Skeletal muscle cell (primary cell): ENCODE results near the gene SSBP3.
"Not testable (repeated sequence)": the region's sequence is repeated elsewhere in the genome, so short reads cannot be mapped to it uniquely, and the experiment has no call there.

ENCODE experiments used
- DNase-seq: peaks from one replicate; pipeline ENCODE4 v3.0.0-alpha.2; 2010; ENCODE audit warnings: low read depth
- H3K4me3 ChIP-seq: 2 replicates; pipeline ENCODE4 v1.5.1; 2011; ENCODE audit warnings: low read depth, mild to moderate bottlenecking, control low read depth, low read length, moderate library complexity

Gene SSBP3

DNA sequence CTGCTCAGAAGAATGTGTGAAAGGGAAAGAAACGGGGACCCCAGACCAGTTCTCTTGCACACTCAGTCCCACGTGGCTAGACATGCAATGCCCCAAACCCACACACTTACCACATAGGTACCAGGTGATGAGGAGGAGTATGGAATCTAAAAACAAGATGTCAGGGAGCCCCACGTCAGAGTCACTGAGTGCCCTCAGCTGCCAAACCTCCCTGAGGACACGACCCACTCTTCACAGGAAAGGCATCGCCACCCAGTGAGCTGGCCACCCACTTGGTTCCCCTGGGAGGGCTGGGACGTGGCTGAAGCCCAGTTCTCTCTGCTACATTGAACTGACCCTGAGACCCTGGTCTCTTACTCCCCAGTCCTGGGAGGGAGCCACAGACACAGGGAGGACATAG, 164.8 kb downstream of the SSBP3 start:
- no peak for DNase-seq
- H3K4me3 ChIP-seq, result no peak overlapping the region

DNA sequence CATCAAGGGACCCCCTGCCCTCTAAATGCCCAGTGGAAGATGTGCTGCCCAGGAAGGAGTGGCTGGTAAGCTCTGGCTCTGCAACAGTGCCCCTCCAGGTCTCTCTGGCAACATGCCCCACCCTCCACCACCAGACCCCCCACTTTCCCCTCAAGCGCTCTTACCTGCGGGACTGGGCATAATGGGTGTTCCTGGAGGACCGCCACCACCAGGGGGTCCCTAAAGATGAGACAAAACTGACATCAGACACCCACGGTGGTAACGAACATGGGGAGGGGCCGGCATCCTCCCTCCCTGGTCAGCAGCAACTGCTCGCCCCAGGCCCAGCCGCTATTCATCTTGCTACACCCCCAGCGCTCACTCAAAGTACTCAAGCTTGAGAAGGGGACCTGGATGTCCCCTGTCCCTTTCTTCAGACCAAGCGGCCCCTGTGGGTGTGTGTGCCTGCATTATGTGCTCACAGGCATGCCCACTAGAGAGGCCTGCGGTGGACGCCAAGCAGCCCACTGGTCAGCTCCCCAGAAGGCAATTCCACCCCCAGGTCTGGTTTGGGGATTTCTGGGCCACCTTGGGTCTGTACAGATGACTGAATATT, 165.4 kb downstream of the SSBP3 start:
- H3K4me3 ChIP-seq, result no peak overlapping the region
- DNase-seq, result no peak

DNA sequence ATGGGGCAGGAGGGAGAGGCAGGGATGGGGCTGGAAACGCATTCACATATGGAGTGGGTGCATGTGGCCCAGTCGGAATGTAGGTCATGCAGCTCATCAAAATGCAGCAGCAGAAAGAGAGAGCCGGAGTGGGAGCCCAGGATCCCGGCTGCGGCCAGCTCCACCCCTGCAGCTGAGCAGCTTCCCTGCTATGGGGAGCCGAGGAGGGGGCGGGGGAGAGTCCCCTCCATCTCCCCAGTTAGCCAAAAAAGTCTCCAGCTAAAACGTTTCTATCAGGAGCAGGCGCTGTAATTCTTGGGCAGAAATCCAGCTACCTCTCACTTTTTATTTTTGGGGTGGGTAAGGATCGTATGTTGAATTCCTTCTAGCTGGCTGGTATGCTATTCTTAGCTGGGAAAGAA, 166.6 kb downstream of the SSBP3 start:
- DNase-seq, result no peak

DNA sequence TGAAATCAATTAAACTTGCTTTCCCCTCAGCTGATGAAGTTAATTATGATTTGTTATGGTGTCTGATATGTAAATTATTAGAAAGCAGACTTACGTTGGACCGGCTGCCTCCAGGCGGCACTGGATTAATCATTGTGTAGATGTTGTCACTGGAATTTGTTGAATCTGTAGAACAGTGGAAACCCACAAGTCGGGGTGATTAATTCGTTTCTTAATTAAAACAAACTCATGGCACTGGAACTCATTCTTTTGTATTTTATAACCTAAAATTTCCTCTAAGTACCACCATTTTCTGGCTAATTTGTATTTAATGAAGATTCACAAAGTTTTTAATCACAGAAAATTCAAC, 167.2 kb downstream of the SSBP3 start:
- DNase-seq, result no peak
- H3K4me3 ChIP-seq, result no peak overlapping the region

More for the DNA sequence above, 166.6 kb downstream of the SSBP3 start:
- no peak overlapping the region for H3K4me3 ChIP-seq

DNA sequence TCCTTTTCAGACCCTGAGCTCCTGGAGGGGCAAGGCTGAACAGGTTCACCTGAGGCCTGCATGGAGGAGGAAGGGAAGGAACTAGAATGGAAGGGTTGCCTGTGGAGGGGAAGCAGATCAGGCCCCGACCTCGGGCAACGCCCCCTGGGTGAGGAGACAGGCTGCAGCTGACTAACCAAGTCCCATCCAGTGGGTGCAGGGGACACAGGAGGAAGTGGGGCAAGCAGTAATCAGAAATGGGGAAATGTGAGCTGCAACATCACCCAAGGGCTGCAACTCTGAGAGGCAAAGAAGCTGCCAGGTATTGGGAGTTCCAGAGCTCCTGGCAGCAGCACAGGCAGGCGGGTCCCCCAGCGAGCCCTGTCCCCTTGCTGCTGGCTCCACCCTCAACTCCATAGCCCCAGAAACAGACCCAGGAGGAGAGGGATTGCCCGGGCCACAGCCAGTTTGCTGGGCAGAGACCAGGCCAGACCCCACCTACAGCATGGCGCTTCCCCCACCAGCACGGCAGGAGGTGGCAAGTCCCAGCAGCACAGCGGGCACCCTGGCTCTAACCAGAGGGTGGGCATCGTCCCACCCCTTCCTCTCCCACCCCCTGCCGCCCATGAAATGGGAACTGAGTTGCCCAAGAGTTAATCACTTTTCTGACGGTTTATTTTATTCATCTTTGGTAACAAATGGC, 167.7 kb downstream of the SSBP3 start:
- no peak overlapping the region for H3K4me3 ChIP-seq
- DNase-seq, result no peak

DNA sequence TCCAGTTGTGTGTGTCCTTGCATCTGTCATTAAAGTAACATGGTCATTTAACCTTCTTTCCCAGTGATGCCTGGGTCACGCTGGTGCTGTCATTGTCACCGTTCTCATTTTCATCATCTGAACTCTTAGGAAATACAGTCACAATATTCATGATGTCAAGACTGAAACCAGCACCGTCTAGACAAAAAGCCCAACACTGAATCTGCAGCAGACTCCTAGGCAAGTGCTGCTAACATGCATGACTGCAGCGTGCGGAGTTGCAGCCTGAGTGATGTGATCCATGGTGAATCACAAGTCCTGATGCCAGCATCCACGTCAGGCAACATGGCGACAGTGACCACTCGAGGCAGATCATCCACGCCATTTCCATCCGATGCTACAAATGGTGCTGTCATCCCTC, 168.6 kb downstream of the SSBP3 start:
- no peak overlapping the region for H3K4me3 ChIP-seq
- no peak for DNase-seq

DNA sequence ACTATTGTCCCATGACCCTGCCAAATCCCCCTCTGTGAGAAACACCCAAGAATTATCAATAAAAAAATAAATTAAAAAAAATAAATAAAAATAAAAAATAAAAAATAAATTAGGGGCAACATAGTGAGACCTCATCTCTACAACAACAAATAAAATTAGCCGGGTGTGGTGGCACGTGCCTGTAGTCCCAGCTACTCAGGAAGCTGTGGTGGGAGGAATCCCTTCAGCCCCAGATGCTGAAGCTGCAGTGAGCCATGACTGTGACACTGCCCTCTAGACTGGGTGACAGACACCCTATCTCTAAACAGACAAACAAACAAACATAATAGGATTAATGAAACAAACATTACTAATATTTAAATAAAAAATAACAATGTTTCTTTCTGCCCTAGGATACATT, 171.9 kb downstream of the SSBP3 start:
- no peak overlapping the region for H3K4me3 ChIP-seq
- DNase-seq, result no peak

DNA sequence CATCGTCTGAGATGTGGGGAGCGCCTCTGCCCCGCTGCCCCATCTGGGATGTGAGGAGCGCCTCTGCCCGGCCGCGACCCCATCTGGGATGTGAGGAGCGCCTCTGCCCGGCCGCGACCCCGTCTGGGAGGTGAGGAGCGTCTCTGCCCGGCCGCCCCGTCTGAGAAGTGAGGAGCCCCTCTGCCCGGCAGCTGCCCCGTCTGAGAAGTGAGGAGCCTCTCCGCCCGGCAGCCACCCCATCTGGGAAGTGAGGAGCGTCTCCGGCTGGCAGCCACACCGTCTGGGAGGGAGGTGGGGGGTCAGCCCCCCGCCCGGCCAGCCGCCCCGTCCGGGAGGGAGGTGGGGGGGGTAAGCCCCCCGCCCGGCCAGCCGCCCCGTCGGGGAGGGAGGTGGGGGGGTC, 173.0 kb downstream of the SSBP3 start:
- H3K4me3 ChIP-seq, DNase-seq: not testable (repeated sequence)

DNA sequence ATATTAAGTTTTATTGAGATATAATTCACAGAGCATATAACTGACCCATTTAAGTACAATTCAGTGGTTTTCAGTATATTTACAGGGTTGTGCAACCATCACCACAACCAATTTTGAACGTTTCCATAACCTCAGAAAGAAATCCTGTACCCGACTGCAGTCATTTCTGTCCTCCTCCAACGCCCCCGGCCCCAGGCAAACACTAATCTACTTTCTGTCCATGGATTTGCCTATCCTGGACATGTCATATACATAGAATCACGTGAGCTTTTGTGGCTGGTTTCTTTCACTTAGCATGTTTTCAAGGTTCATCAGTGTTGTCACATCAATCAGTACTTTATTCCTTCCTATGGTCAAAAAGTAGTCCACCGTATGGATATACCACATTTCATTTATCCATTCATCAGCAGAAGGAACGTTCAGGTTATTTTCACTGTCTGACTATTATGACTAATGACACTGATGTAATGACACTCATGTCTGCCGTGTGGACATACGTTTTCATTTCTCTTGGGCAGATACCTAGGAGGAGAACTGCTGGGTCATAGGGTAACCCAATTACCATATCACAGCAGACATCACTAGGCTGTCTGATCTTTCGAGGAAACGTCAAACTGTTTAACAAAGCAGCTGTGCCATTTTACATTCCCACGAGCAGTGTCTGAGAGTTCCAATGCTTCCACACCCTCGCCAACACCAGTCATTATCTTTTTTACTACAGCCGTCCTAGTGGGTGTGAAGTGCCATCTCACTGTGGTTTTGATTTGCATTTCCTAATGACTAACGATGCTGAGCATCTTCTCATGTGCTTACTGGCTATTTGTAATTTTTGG, 175.5 kb downstream of the SSBP3 start:
- H3K4me3 ChIP-seq, result no peak overlapping the region
- no peak for DNase-seq

DNA sequence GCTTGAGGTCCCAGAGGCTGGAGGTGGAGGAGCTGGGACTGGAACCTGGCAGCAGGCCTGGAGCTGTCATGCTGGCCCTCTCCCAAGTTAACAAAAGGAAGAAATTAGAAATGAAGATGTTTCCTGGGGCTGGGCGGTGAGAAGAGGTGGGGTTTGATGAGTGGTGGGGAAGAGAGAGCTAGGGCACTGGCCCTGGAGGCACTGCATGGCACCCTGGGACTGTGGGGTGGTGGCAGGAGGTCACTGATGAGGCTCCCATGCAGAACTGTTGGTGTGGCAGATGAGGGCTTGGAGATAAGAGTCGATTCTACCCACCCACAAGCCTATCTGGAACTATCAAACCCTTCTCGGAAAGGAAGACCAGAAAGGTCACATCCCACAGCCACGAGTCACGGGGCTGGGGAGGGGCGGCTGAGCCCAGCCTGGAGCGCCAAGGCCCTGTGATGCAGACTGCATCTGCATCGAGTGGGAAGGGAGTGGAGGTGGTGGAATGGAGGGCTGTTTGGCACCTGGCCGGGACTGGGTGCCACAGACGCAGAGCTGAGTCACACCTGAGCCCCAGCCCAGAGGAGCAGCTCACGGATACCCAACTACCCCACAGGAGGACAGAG, 176.8 kb downstream of the SSBP3 start:
- H3K4me3 ChIP-seq, result no peak overlapping the region
- no peak for DNase-seq

DNA sequence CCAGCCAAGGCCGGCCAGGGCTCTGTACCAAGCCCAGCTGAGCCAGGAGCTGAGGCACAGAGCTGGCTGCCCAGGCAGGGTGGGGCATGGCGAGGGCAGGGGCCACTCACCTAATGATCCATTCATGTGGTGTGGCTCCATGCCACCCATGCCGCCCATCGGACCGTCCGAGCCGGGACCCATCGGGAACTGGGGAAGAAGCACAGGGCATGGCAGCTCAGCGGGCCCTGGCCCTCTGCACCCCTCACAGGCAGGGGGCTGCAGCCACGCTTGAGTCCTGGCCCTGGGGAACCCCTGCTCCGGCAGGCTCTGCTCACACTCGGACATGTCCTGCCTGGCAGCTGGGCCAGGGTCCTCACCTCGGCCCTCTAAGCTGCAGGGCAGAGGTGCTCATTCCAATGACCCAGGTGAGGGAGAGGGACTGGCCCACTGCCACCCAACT, 177.5 kb downstream of the SSBP3 start:
- no peak for DNase-seq
- H3K4me3 ChIP-seq, result no peak overlapping the region

DNA sequence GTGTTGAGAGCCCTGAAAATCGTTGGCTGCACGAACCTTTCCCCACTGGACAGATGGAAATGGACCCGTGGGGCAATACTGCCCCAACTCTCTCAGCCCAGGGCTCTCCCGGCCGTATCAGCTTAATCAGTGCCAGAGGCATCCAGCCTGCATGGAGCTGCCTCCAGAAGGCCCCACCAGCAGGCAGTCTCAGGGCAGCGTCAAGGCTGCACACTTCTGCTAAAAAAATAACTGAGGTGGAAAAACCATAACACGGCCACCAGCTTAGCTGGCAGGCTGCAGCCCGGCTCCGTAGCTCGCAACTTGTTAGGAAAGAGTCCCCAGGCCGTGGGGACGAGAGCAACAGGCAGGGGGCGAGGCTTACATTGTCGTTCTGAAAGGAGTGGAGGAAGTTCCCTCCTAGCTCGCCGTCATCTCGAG, 178.3 kb downstream of the SSBP3 start:
- no peak overlapping the region for H3K4me3 ChIP-seq
- DNase-seq, result no peak

DNA sequence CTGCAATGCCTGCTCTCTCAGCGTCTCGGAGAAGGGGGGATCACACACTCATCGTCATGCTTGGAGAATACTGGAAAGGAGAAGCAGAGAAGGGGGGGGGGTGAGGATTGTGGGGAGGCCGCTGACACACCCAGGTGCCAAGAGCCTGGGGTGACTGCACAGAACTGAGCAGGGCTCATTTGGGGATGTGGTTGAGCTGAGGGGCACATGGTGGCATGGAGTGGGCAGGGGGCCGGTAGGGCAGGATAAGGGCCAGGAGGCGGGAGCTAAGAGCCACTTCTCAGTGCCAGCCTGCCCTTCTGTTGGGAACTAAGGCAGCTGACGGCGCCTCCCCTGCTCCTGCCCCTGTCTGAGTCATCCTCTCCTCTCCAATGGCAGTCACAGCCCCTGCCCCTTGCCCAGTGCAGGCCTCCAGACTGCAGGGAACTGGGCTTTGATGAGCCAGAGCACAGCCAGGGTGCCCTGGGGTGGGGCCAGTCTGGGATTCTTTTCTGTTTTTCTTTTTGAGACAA, 179.0 kb downstream of the SSBP3 start:
- DNase-seq, result no peak

DNA sequence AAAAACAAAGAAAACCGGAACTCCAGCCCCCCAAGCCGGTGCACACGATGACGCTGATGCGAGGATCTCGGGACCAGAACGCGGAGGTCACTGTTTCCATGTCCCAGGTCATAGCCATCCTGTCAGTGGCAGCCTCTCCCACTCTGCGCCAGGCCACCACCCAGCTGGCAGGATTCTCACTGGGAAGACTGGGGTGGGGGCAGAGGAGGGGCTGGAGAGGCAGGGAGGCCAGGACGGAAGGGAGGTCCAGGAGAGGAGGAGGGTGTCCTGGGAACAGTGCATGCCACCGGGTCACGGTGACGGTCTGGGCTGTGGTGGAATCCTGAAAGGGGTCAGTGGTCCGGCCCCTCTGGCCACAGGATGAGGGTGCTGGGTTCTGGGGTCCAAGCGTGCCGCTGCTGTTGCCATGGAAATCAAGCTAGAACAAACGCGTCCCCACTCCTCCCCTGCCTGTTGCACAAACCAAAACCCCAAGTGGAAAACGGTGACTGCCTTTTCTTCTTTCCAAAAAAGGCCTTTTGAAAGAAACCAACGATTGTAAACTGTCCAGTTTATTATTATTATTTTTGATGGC, 180.1 kb downstream of the SSBP3 start:
- no peak overlapping the region for H3K4me3 ChIP-seq
- DNase-seq, result no peak

More for the DNA sequence above, 179.0 kb downstream of the SSBP3 start:
- H3K4me3 ChIP-seq, result no peak overlapping the region

DNA sequence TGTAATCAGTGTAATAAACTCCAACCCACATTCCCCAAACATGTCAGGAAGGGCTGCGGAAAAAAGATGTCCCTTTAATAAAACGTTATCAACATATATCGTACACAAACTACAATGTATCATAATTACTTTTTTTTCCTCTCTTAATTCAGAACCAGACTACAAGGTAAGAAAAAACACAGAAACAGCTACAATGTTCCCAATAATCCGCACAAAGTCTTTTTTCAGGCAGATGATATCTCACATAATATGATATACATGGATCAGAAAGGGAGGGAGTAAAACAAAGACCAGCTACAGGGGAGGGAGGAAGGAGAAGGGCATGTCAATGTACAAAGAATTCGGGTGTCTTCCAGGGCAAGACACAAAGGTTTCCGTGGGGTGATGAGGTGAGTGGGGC, 180.8 kb downstream of the SSBP3 start:
- H3K4me3 ChIP-seq, result no peak overlapping the region
- no peak for DNase-seq

DNA sequence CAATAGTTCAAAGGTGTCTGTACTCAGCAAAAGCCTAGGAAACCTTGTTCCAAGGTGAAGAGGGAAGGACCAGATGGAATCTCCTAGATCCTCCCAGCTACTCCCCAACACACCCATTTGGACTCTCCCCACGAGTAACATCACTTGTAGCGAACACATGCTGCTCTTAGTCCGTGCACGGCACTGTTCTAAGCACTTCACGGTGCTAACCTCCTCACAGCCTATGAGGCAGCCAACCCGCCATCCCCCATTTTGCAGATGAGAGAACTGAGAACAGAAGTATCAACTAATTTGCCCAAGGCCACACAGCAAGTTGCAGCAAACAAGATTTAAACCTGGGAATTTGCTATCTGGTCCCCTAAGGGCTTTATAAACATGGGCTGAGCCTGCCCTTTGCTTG, 182.0 kb downstream of the SSBP3 start:
- no peak overlapping the region for H3K4me3 ChIP-seq
- no peak for DNase-seq

DNA sequence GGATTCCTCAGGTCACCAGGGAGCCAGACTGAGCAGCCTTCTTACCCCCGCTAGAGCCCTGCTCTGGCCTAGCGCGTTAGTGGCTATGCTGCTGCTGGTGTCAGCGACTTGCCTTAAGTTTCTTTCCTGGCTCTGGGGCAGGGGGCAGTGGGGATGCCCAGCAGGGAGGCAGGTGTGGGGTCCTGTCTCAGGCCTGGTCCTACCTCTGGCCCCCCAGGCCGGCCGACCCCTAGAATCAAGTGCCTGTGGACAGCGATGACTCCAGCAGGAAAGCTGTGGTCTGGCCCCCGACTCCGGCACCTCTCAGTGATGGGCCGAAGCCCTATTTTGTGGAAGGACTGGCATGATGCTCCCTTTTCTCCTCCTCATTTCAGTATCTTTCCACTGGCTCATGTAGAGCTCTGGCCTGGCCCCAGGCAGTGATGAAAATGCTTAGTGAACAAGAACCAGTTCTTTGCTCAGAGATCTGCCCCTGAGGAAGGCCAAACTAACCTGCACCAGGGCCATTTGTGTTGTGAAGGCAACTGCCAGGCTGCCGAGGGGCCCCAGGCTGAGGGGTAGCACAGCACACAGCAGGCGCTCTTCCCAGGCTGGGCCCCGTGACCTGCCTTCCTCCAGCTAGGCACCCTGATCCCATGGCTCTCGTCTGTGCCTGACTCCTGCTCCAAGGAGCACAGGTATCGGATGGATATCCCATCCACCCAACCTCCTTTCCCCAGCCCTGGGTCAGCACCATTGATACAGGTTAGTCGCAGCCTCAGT, 182.6 kb downstream of the SSBP3 start:
- no peak for DNase-seq
- no peak overlapping the region for H3K4me3 ChIP-seq

DNA sequence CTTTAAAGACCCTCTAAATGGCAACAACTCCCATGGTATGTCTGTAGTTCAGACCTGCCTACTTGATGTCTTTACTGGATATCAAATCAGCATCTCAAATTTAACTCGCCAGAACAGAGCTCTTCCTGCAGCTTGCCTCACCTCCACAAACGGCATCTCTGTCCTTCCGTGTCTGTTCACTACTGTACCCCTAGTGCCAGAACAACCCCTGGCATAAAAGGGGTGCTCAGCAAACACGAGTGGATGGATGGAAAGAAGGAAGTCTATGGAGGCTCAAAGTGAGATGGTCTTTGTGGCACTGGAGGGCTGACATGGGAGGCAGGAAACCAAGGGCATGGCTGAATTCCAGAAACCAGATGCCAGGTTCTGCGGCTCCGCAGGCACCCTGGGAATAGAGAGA, 183.5 kb downstream of the SSBP3 start:
- DNase-seq, result no peak

DNA sequence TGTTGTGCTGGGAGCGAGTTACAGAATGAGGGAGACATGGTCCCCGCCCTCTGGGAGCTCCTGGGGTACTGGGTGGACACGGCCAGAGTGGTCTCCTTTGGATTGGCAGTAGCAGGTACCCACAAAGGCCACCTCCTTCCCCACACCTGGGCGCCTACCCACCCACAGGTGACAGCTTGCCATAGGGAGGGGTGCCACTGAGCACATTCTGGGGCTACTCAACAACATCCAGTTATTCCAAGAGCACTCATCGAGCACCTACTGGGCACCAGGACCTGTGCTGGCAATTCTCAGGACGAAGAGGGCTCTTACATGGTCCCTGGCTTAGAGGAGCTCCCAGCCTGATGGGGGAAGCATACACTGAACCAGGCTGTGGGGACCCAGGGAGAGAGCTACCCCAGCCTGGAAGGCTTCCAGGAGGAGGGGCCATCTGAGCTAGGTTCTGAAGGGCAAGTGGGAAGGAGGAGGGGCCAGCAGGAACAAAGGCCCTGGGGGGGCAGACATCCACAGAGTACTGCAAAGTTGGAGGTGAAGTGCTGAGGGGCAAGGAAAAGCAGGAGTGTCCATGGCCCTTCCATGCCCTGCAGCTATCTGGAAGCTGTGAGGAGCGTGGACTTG, 184.2 kb downstream of the SSBP3 start:
- no peak overlapping the region for H3K4me3 ChIP-seq
- no peak for DNase-seq

More for the DNA sequence above, 183.5 kb downstream of the SSBP3 start:
- no peak overlapping the region for H3K4me3 ChIP-seq
